GM19193 (cell line): ENCODE data around the gene JCAD.

ENCODE experiments used
- POLR2A ChIP-seq: IDR thresholded peaks from 4 replicates; pipeline ENCODE4 v1.6.1; 2011; ENCODE audit not compliant: insufficient read depth, insufficient read length; ENCODE audit errors: extremely low read depth

JCAD gene

GRCh38 chr10:30000802-30001571 lies 58.4 kb downstream of the JCAD start:
- no peak for TF ChIP-seq POLR2A

- TF ChIP-seq POLR2A: no peak
Observed at GRCh38 chr10:29998142-29998808, 61.1 kb downstream of the JCAD start.

GRCh38 chr10:29994811-29995210 lies 64.6 kb downstream of the JCAD start:
- no peak for TF ChIP-seq POLR2A

GRCh38 chr10:29993319-29993915 lies 66.0 kb downstream of the JCAD start:
- TF ChIP-seq POLR2A: no peak

GRCh38 chr10:29992914-29993313 lies 66.5 kb downstream of the JCAD start:
- TF ChIP-seq POLR2A: no peak

GRCh38 chr10:29991382-29991781 lies 68.0 kb downstream of the JCAD start:
- TF ChIP-seq POLR2A: no peak

DNA sequence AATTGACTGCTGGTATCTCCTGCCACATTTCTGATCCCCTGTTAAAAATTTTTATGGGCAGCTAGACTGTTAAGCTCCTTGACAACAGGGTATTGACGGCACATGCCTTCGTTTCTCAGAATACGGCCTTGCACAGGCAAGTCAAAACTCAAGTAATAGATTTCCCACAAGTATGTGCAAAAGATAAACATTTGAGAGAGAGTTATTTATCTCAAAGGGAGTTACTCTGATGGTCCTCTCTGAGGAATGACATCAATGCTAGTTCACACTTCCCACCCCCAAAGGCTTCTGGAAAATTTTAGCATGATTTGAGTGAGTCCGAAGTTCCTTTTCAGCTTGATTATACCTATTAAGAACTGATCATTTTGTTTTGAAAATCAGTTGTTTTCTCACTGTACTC lies 71.9 kb downstream of the JCAD start:
- TF ChIP-seq POLR2A: no peak

DNA sequence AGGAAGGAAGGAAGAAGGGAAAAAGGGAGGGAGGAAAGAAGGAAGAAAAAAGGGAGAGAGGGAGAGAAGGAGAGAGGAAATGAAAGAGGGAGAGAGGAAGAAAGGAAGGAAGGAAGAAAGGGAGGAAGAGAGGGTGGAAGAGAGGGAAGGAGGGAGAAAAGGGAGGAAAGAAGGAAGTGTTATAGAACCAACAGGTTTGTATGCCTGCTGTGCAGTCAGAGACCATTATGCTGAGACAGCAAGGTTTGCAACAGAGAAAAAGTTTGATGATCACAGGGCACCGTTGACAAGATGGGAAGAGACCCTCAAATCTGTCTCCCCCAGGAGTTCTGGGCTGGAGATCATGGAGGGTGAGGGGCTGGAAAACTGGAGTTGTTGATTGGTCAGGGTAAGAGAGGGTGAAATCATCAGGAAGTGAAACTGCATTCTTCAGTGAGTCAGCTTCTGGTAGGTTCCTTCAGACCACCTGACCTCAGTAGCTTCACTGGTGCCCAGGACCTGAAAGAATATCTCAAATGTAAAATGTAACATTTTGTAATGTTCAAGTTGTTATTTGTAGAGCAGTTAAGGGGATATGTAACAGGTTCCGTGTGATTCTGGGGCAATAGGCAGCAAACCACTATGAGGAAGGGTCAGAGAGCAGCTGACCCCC lies 76.3 kb downstream of the JCAD start:
- no peak for TF ChIP-seq POLR2A

DNA sequence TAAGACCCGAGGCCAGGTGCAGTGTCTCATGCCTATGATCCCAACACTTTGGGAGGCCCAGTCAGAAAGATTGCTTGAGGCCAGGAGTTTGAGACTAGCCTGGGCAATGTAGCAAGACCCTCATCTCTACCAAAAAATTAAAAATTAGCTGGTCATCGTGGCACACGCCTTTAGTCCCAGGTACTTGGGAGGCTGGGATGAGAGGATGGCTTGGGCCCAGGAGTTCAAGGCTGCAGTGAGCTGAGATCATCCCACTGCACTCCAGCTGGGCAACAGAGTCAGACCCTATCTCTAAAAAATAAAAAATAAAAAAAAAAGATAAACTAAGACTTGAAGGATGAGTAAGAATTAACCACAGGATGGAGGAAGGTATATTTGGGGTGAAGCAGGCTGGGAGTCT lies 77.9 kb downstream of the JCAD start:
- TF ChIP-seq POLR2A: no peak

- TF ChIP-seq POLR2A: no peak
Observed at GRCh38 chr10:29980084-29980483, 79.3 kb downstream of the JCAD start.

- TF ChIP-seq POLR2A: no peak
Observed at GRCh38 chr10:29977171-29977570, 82.2 kb downstream of the JCAD start.

DNA sequence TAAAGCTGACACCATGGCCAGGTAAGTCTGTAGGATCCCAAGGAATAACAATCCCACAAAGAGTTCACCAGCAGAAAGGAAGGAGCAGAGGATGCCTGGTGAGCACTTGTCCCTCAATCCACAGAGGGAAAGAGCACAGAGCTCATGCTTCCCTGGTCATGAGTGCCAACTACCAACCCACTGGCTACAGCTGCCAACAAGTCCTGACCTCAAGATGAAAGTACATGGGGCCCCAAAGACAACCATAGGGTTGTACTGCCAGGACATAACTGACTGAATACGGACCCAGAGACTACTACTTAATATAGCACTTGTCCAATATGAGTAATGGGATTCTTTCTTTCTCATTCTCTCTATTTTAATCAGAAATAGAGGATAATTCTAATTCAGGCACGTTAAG lies 83.3 kb downstream of the JCAD start:
- no peak for TF ChIP-seq POLR2A

- no peak for TF ChIP-seq POLR2A
Observed at GRCh38 chr10:29974773-29975172, 84.6 kb downstream of the JCAD start.

DNA sequence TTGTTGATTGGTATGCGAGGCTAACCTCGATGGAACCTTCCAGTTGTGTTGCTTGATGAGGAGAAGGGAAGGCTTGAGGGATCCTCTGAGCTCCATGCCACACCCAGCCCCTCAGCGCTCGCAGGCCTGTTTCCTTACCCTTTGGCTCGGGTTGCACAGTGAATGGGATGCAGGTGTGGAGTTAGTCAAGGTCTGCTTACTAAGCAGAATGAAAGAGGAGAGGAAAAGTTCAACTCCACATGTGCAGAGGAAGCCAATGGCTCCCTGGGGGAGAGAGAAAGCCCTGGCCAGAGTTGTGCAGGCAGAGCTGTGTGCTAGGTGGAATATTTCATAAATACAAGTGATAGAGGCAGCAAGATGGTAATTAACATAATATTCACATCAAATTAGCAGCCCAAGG lies 85.5 kb downstream of the JCAD start:
- no peak for TF ChIP-seq POLR2A

DNA sequence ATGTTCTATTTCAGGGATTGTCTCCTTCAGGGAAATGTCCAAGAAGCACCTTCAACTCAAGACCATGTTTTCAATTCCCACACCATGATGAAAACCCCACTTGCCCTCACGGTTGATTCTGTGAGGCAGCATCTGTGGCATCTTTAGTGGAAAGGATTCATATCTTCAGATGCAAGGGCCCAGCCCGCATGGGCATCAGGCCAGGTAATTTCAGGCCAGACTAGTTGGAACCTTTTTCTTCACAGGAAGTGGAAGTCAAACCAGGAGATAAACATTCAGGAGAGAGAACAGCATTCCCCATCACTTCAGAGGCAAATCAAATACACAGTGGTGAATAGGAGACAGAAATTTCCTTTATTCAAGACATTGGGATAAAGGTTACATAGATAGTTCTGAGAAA lies 88.8 kb downstream of the JCAD start:
- TF ChIP-seq POLR2A: no peak
